HG02623 (cell line): Measurements from ENCODE around the gene EIF2B4.
A peak's percentile ranks its signal among the peaks of the same experiment; 100 is the strongest.
"Not testable (repeated sequence)": the region's sequence is repeated elsewhere in the genome, so short reads cannot be mapped to it uniquely, and the experiment has no call there.

Source experiments
- ATAC-seq: cut with Tn5 transposase; IDR thresholded peaks from one replicate; pipeline ENCODE4 v1.9.1; 2021; ENCODE audit warnings: moderate library complexity; ENCODE audit not compliant: unreplicated experiment

EIF2B4 gene

DNA sequence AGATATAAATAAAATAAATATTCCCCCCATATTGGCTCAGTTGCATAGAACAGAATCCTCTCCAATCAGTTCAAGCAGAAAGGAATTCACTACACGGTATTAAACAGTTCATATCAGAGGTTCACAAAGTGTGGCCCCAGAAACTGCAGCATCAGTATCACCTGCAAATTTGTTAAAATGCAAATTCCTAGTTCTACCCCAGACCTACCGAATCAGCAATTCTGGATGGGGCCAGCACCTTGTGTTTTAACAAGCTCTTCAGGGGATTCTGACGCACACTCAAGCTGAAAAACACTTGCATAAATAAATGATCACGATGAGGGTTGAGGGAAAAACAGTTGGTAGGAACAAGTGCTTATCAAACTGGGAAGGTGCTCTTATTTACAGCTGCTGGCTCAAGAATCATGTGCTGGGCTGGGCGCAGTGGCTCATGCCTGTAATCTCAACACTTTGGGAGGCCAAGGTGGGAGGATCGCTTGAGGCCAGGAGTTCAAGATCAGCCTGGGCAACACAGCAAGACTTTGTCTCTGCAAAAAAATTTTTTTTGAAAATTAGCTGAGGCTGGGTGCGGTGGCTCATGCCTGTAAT is 19.9 kb downstream of the EIF2B4 start:
- ATAC-seq: no peak

DNA sequence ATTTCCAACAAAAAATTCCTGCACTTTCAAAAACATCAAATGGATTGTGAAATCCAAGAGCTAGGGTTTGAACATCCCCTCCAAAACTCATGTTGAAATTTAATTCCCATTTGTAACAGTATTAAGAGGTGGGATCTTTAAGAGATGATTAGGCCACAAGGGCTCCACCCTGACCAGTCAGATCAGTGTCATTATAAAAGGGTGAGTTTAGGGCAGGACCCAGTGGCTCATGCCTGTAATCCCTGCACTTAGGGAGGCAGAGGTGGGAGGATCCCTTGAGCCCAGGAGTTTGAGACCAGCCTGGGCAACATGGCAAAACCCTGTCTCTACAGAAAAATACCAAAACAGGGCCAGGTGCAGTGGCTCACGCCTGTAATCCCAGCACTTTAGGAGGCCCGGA is 22.5 kb downstream of the EIF2B4 start:
- no peak for ATAC-seq

DNA sequence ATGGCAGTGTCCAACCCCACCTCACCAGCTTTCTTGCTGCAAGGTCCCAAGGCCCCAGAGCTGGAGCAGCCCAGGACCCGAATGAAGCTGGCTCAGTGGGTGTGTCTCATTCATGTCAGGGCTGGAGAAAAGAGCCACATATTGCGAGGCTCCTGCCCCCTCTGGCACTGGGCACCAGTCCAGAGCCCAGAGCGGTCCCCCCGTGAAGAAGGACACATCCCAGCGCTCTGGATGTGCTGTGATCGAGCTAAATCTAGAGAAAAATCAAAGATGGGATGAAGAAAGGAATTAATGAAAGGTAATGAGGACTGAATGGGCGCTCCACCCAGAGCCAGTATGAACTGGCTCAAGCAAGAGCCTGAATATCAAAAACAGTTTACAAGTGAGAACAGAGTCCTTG is 34.0 kb downstream of the EIF2B4 start:
- no peak for ATAC-seq

DNA sequence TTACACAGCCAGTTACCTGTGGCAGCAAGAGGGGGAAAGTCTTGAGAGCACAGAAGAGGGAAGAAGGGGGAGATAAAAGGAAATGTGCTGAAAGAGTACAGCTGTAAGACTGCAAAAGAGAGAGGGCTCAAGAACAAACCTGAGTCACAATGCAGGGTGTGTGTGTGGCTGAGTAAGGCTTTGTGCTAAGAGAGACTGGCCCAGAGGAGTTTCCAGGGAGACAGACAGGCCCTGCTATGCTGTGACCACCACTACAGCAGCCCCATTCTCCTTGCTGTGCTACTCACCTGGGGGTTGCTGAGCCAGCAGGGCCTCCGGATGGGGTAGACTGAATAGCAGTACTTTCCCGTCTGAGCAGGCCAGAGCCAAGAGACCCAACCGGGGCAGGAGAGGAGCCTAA is 34.8 kb downstream of the EIF2B4 start:
- no peak for ATAC-seq

DNA sequence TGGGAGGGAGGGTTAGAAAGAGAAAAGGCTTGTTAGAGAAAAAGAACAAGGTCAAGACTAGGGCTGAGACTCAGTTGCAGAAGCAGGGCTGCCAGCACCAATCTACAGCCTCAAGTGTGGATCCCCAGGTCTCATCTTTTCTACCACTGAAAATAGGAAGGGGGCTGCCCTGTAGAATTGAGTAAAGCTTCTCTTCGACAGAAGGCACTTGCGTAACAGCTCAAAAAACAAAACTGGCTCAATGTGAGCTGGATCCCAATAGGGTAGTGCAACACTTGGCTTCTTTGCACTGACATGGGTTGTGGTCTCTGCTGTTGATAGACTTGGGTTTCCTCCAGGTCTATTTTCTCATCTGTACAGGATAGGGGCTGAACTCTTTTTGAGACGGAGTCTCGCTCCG is 45.4 kb downstream of the EIF2B4 start:
- ATAC-seq: no peak

DNA sequence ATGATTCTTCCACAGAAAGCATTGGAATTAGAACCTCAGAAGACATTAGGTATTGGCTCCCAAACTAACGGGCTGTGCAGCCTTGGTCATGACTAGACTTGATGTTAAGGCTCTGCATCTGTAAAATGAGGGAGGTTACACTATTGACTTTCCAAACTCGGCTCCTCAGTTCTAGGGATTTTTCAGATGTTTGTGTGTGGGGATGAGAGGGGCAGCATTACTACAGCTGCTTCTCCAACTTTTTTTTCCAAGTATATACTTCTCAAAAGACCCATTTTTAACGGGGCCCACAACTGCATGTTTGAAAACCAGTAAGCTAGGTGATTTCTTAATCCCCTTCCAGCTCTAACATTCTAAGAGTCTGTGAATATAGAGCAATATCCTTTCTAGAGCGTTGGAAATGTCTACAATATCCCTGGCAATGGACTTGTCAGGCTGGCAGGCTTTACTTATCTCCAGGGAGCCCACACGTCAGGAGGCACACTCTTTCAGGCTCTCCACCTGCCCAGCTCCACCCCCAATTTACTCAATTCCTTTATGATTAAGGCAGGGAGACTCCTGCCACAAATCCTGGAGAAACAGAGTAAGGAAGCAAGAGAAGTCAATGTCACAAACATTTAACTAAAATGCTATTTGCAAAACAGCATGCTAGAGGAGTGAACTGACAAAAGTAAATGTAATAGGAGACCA is 46.4 kb downstream of the EIF2B4 start:
- ATAC-seq: no peak

DNA sequence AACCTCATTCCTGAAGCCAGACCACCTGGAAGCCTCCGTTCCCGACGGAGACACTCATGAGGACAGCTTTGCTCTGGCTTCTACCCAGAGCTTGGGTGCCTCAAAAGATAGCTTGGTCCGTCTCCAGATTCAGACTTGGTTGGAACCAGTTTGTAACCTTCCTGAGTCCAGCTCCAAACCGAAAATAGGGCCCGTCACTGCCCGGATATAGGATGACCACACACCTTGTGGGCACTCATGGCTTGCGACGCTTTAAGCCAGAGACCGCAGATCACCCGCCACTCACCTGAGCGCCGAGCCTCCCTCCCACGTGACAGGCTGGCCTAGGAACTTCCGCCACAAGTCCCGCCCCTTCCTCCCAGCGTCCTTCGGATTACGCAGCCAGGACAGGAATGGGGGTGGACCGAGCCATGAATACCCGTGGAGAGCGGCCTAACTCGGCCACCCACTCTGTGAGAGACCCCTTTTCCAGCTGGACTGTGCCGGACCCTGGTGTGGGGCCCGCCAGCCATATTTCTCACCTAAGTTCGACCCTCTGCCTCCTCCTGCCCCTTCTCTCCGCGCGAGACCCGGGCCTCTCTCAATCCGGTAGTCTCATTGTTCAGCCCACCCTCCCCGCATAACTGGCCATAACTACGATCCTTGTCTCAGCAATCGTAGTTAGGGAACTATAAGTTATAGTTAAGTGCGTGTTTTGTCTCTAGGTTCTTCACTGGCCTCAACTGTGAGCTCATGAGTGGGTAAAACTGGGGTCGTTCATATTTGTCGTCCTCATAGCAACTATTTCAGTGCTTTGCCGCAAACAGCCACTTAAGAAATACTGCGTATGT is 47.2 kb downstream of the EIF2B4 start, which contains the start of gene MPV17:
Gene MPV17, minus strand, starts transcription at position 332 of the 830 bp plus-strand sequence. CDS start 580 bp downstream, outside the sequence.
- ATAC-seq: peak; percentile 90

DNA sequence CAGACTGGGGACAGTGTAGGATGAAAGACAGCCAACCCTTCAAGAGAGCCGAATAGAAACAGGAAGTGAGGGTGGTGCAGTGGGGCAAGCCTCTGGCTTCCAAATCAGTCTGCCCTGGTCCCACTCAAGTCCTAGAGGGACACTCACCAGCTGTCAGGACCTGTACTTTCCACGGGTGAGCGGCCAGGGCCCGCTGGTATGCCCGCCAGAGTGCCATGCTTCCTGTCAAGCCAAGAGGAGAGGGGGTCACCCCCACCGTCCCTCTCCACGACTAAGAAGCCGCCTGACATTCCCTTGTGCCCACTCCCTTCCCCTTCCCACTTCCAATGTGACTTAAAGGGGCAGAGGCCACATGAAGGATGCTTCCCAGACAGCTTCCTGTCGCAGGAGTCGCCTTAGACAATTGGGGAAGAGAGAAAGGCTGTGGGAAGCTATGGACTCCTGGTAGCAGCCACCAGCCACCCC is 47.8 kb downstream of the EIF2B4 start:
- no peak for ATAC-seq

DNA sequence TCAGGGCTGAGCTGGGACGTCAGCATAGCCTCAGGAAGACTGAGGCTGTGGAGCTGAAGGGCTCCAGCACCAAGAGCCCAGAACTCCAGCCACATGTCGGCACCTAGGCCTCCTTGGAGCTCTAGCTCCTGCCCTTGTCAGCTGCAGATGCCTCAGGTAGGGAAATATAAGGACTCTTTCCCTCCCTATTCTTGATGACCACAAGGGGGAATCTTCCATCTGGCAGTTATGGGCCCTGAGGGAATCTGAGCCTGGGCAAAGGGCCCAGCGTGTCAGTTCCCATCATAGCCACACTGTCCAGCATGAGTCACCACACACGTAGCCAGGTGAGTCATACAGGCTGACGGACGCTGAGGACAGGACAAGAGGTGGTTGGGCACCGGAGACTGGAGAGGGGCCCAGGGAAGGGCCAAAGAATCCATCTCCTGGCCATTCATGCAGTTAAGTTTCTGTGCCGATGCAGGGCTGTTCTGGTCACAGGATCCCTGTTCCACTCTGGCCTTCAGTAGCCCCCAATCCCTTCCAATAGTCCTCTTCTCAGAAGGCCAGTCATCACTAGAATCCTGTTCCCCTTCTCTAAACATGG is 49.1 kb downstream of the EIF2B4 start:
- ATAC-seq: no peak

DNA sequence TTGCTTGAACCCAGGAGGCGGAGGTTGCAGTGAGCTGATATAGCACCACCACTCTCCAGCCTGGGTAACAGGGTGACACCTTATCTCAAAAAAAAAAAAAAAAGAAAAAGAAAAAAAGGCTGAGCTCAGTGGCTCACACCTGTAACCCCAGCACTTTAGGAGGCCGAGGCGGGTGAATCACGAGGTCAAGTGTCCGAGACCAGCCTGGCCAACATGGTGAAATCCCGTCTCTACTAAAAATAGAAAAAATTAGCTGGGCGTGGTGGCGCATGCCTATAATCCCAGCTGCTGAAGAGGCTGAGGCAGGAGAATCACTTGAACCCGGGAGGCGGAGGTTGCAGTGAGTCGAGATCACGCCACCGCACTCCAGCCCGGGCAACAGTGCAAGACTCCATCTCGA is 50.3 kb downstream of the EIF2B4 start:
- not testable (repeated sequence) for ATAC-seq

DNA sequence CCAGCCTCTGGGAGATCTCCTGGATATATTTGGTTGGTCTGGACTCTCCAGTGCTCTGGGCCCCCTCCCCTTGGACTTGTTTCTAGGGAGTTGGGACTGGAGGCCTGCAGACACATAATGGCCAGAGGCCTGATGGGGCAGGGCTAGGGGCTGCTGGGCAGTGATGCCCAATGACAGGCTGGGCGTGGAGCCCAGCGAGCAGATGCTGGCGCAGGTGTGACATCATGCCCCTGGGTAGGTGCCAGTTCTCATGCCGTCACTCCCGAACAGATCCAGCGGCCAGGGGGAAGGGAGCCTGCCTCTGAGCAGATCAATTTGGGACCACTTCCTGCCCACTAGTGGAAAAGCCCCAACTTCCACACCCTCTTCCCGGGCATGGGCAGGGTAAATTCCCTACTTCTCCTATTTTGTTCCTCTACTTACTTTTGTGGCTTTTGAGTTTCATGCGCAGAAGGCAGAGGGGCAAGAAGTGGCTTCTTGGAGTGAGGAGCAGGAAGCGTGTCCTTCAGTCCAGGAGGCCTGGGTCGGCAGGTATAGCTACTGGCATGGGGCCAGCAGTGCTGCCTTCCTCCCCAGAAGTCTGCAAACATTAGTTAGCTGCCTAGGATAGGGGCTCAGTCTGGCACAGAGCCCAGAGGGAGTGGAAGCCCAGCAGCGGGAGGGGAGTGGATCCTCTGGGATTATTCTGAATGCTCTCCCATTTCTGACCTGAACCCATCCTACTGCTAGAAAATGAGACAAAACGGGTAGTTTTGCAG is 53.3 kb downstream of the EIF2B4 start:
- ATAC-seq: no peak

DNA sequence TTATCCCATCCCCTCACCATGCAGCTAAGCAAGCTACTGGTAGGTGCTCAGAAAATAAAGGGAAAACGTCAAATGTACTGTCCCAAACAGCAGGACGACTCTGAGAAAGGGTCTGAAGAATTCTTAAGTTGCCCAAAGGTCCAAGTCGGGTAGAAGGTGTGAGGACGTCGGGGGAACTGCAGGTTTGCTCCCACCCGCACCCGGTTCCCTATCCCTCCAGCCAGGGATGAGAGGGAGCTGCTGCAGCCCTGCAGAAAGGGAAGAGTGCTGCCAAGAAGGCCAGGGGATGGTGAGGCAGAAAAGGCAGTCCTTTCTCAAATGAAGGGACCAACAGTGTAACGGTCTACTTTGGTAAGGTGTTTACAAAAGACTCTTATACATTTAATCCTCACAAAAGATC is 55.0 kb downstream of the EIF2B4 start:
- ATAC-seq: no peak

DNA sequence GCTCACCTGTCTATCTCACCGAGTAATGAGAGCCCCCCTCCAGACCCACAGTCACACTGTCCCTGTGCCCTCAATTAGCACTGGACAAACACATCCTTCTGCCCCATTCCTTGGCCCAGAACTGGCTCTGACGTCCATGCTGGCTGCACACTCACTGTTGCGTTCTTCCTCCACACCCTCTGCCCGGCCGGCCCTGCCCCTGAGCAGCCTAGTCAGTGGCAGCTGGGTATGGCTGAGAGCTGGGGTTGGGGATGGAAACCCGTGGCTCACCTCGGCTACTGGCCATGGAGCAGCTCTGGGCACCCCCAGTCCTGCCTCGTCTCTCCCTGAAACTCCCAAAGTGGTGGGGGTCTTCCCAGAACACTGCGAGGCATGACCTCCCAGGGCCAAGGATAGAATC is 55.4 kb downstream of the EIF2B4 start:
- ATAC-seq: no peak
